ENCODE data around the gene CENPX. TPM values are rescaled to one million over a fixed set of nuclear protein-coding genes. Genes with fewer than 3 reads are reported as not detected.

CENPX gene
- total and polyA plus RNA-seq, 2 donors (not counting 3 experiments of a cell fraction or from before 2014, with no cell fraction given), result 56.2 to 67.2 TPM

- no peaks in the 10 kb centered on the region for H3K9me3 ChIP-seq (replicated peaks; ENCODE audit: control insufficient read depth, insufficient read depth, low read length)
- H3K79me2 ChIP-seq (ENCODE audit: control insufficient read depth, insufficient read depth, low read length), result no peaks in the 10 kb centered on the region
- H3K4me3 ChIP-seq (replicated peaks in 1 of 3; ENCODE audit: insufficient read depth in 1 of 3, low read depth in 1 of 3, low read length in 3 of 3), result no peak overlapping the region
- TF ChIP-seq MYC (IDR thresholded peaks at IDR 0.05; ENCODE audit: low read depth, low read length), result no peak
- no peak for TF ChIP-seq POLR2AphosphoS5 (IDR thresholded peaks at IDR 0.05; ENCODE audit: insufficient read depth, low read depth, low read length)
- TF ChIP-seq POLR2A (IDR thresholded peaks at IDR 0.05; ENCODE audit: low read depth, low read length), result no peak
- TF ChIP-seq JUN (IDR thresholded peaks at IDR 0.05; ENCODE audit: borderline replicate concordance, insufficient read depth, insufficient read length, low read depth), result no peak
- TF ChIP-seq MAX (IDR thresholded peaks at IDR 0.05; ENCODE audit: insufficient read depth, insufficient read length), result no peak
- no peak for TF ChIP-seq FOS (IDR thresholded peaks at IDR 0.05; ENCODE audit: borderline replicate concordance, insufficient read depth, low read length)
- TF ChIP-seq EZH2 (IDR thresholded peaks at IDR 0.05; ENCODE audit: borderline replicate concordance, low read depth, low read length, severe bottlenecking), result no peak
- H3K36me3 ChIP-seq (ENCODE audit: control insufficient read depth in 2 of 2, extremely low read depth in 1 of 2, insufficient read depth in 2 of 2, low read length in 2 of 2), result peaks cover 0 to 7% of the 10 kb centered on the region in 2 experiments
- peaks cover 6% of the 10 kb centered on the region for H3K4me1 ChIP-seq (ENCODE audit: control insufficient read depth, extremely low read depth, insufficient read depth, low read length)
- H3K4me2 ChIP-seq (ENCODE audit: insufficient read depth, low read length), result no peak overlapping the region
- no peak for DNase-seq (ENCODE audit: low read depth, low spot score)
- no TSS peak for BruUV-seq (replicated peaks)
- dilution Hi-C loops (cut with MboI; ENCODE audit: extremely low pct_ligation_motif_present, low sequenced_read_pairs) (no loop called here), intact Hi-C loops (cut with micrococcal nuclease) (no loop called here)
- H2AFZ ChIP-seq (ENCODE audit: low read depth, low read length), result no peak overlapping the region
- FAIRE-seq, result no peak
- no peak overlapping the region for H3K27ac ChIP-seq (ENCODE audit: insufficient read depth, low read depth, low read length)
- H3K9ac ChIP-seq (replicated peaks; ENCODE audit: extremely low read depth, insufficient read depth, low read length), result no peak overlapping the region
- H4K20me1 ChIP-seq (replicated peaks; ENCODE audit: control insufficient read depth, extremely low read depth, insufficient read depth, low read length), result no peaks in the 10 kb centered on the region
- ChIA-PET POLR2A (no interaction called here), CTCF (no interaction called here)
- no peaks in the 10 kb centered on the region for H3K27me3 ChIP-seq (ENCODE audit: control insufficient read depth in 2 of 2, insufficient read depth in 2 of 2, low read length in 2 of 2)
- no peaks in the 10 kb centered on the region for H3K9me1 ChIP-seq (replicated peaks; ENCODE audit: control insufficient read depth, extremely low read depth, insufficient read depth, low read length)
Observed at GRCh38 chr17:82045936-82046484, 23.3 kb upstream of the CENPX start.

GRCh38 chr17:82043507-82043906 lies 20.8 kb upstream of the CENPX start:
- POLR2A ChIA-PET, result no interaction called here
- H3K9me3 ChIP-seq (replicated peaks; ENCODE audit: control insufficient read depth, insufficient read depth, low read length), result no peaks in the 10 kb centered on the region
- FAIRE-seq, result no peak

More at GRCh38 chr17:82043507-82043906, 20.8 kb upstream of the CENPX start:
- no peaks in the 10 kb centered on the region for H3K27me3 ChIP-seq (ENCODE audit: control insufficient read depth in 2 of 2, insufficient read depth in 2 of 2, low read length in 2 of 2)
- H3K27ac ChIP-seq (ENCODE audit: insufficient read depth, low read depth, low read length), result no peak overlapping the region
- H3K4me2 ChIP-seq (ENCODE audit: insufficient read depth, low read length), result no peak overlapping the region
- no peaks in the 10 kb centered on the region for H3K4me1 ChIP-seq (ENCODE audit: control insufficient read depth, extremely low read depth, insufficient read depth, low read length)
- H2AFZ ChIP-seq (ENCODE audit: low read depth, low read length), result no peak overlapping the region
- DNase-seq (ENCODE audit: low read depth, low spot score), result no peak
- H3K36me3 ChIP-seq (ENCODE audit: control insufficient read depth in 2 of 2, extremely low read depth in 1 of 2, insufficient read depth in 2 of 2, low read length in 2 of 2), result peaks cover 0 to 7% of the 10 kb centered on the region in 2 experiments
- no TSS peak for BruUV-seq (replicated peaks)
- TF ChIP-seq POLR2AphosphoS5 (IDR thresholded peaks at IDR 0.05; ENCODE audit: insufficient read depth, low read depth, low read length) (no peak), CTCF (IDR thresholded peaks at IDR 0.05; ENCODE audit: extremely low read depth in 1 of 2, insufficient read depth in 1 of 2, low read depth in 1 of 2, low read length in 2 of 2) (no peak)
- CTCF ChIA-PET, result interaction anchor here (1.3 kb wide), 1 partner anchor 13 kb away, joined by 6 read pairs; the partner anchor contains the start of gene RAC3
- H4K20me1 ChIP-seq (replicated peaks; ENCODE audit: control insufficient read depth, extremely low read depth, insufficient read depth, low read length), result no peaks in the 10 kb centered on the region
- H3K4me3 ChIP-seq (replicated peaks in 1 of 3; ENCODE audit: insufficient read depth in 1 of 3, low read depth in 1 of 3, low read length in 3 of 3), result no peak overlapping the region
- H3K9ac ChIP-seq (replicated peaks; ENCODE audit: extremely low read depth, insufficient read depth, low read length), result no peak overlapping the region
- no peaks in the 10 kb centered on the region for H3K79me2 ChIP-seq (ENCODE audit: control insufficient read depth, insufficient read depth, low read length)
- intact Hi-C loops (cut with micrococcal nuclease) (no loop called here), dilution Hi-C loops (cut with MboI; ENCODE audit: extremely low pct_ligation_motif_present, low sequenced_read_pairs) (no loop called here)
- no peaks in the 10 kb centered on the region for H3K9me1 ChIP-seq (replicated peaks; ENCODE audit: control insufficient read depth, extremely low read depth, insufficient read depth, low read length)
